Activated naive CD4-positive, alpha-beta T cell (primary cell): ENCODE measurements around the gene MAP3K14.

ENCODE experiments used
- DNase-seq, 4 experiments: peaks; one replicate each; lab custom pipeline; 2025; lab: John Stamatoyannopoulos, UW

MAP3K14 gene

GRCh38 chr17:45223539-45224528 lies 93.0 kb downstream of the MAP3K14 start:
- DNase-seq, result no peak

DNA sequence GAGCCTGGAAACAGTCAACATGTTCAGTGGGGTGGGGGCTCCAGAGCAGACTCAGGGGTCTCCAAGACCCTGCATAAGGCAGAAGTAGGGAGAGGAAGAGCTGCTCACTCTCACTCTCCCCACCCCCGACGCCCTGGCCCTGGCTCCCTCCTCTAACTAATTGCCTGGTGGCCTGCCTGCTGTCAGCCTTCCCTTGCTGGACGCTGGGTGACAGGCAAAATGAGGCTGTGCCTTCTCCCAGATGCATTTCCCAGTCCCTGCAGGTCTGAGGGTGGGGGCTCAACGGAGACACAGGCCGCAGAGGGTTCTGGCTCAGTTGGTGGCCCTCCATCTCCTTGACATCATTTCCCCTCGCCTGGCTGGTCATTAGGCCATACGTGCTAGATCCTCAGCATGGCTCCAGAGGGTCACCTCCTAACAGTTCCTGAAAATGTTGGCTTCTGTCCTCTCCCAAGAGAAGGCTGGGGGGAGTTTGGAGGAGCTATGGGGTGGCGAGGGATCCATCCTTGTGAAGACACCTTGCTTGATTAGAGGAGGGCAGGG lies 93.8 kb downstream of the MAP3K14 start:
- DNase-seq, result no peak

DNA sequence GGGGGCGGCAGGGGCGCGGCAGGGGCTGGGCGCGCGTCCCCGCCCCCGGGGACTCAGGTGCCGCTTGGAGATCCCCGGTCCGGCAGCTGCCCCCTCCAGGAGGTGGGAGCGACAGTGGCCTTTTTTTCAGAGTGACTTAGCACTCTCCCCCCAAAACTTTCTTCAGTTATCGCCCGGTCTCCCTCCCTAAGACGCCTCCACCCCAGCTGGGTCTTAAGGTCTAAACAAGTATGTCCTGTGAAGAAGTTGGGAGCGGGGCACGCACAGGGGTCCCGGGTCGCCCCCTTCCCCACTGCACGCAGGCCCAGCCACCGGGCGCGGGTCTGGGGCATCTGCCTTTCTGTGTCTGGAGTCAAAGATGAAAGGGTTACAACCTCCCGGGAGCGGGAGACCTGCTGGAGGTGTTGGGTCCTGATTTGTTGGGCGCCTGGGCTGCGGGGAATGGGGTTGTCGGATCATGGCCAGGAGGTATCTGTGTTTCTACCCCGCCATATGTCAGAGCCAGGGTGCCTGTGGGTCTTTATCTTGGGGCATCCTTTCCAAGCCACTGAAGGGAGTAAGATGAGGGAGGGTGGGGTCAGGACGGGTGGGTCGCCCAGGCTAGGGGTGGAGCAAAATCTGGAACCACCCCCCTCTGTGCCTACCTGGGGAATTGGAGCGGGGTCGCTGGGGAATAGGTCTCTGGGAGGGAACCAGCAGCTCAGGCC lies 94.4 kb downstream of the MAP3K14 start:
- peak in 1 of 4 experiments; percentile 42 for DNase-seq

DNA sequence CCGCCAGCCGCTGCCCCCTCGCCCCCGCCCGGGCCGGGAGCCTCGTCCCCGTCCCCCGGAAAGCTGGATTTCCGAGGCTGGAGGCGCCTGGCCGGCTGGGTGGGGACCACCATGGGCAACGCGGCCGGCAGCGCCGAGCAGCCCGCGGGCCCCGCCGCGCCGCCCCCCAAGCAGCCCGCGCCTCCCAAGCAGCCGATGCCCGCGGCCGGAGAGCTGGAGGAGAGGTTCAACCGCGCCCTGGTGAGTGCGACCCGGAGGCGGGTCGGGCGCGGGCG lies 94.9 kb downstream of the MAP3K14 start:
- no peak for DNase-seq

GRCh38 chr17:45221081-45222013 lies 95.5 kb downstream of the MAP3K14 start, which contains the start of gene FMNL1:
Gene FMNL1 (plus strand): TSS chr17:45221885. CDS start chr17:45222125, 240 bp downstream.
- peak in 2 of 4 experiments; percentile 32 to 49 for DNase-seq

GRCh38 chr17:45220079-45220478 lies 96.7 kb downstream of the MAP3K14 start:
- DNase-seq, result no peak

GRCh38 chr17:45218895-45219661 lies 97.7 kb downstream of the MAP3K14 start:
- DNase-seq, result peak; percentile 82 to 89 (median 86)
